A549 (cell line): ENCODE data around the gene TXNIP.

Source experiments
- EP300 ChIP-seq, 2 experiments: fragments of >200 bp; sonication (Bioruptor Twin); formaldehyde crosslinking; IDR thresholded peaks; 2 replicates in 1 of 2; 3 replicates in 1 of 2; pipeline ENCODE4 v1.6.1; 2016 to 2017
- HOXA7 ChIP-seq: fragments of 250-450 bp; sonication (Bioruptor Pico); IDR thresholded peaks from 2 replicates; pipeline ENCODE4 v1.5.0; 2020; ENCODE audit warnings: mild to moderate bottlenecking, moderate library complexity
- HOXB5 ChIP-seq: fragments of 250-450 bp; sonication (Bioruptor Pico); IDR thresholded peaks from 2 replicates; pipeline ENCODE4 v1.5.0; 2020; ENCODE audit warnings: mild to moderate bottlenecking, moderate library complexity
- JUNB ChIP-seq: fragments of >200 bp; sonication (Bioruptor Twin); formaldehyde crosslinking; IDR thresholded peaks from 2 replicates; pipeline ENCODE4 v1.6.1; 2016
- POLR2A ChIP-seq: IDR thresholded peaks from 2 replicates; pipeline ENCODE4 v1.6.1; 2012; ENCODE audit warnings: mild to moderate bottlenecking, low read length
- RCOR1 ChIP-seq: fragments of 150-350 bp; IDR thresholded peaks from 2 replicates; pipeline ENCODE4 v1.6.1; 2014; ENCODE audit warnings: antibody characterized with exemption, low read length, low read depth
- SMC3 ChIP-seq: fragments of >200 bp; sonication (Bioruptor Twin); formaldehyde crosslinking; IDR thresholded peaks from 3 replicates; pipeline ENCODE4 v1.6.1; 2018; ENCODE audit warnings: inconsistent platforms
- TF ChIP-seq, protein P1 (sequence below): IDR thresholded peaks from 2 replicates; pipeline ENCODE4 v1.6.1; 2012
- TF ChIP-seq, protein P2 (sequence below): fragments of >200 bp; sonication (Bioruptor Twin); formaldehyde crosslinking; IDR thresholded peaks from 3 replicates; pipeline ENCODE4 v1.5.1; 2016
- TF ChIP-seq, protein P3 (sequence below): fragments of 450-650 bp; IDR thresholded peaks from 2 replicates; pipeline ENCODE4 v1.6.1; 2014; ENCODE audit warnings: antibody characterized with exemption
- TF ChIP-seq, protein P4 (sequence below): fragments of 200-600 bp; sonication (generic); IDR thresholded peaks from 2 replicates; pipeline ENCODE4 v1.6.1; 2016; ENCODE audit warnings: antibody characterized with exemption, mild to moderate bottlenecking, moderate library complexity
- TF ChIP-seq, protein P5 (sequence below): fragments of >200 bp; sonication (Bioruptor Twin); formaldehyde crosslinking; IDR thresholded peaks from 3 replicates; pipeline ENCODE4 v1.6.1; 2016

DNA sequence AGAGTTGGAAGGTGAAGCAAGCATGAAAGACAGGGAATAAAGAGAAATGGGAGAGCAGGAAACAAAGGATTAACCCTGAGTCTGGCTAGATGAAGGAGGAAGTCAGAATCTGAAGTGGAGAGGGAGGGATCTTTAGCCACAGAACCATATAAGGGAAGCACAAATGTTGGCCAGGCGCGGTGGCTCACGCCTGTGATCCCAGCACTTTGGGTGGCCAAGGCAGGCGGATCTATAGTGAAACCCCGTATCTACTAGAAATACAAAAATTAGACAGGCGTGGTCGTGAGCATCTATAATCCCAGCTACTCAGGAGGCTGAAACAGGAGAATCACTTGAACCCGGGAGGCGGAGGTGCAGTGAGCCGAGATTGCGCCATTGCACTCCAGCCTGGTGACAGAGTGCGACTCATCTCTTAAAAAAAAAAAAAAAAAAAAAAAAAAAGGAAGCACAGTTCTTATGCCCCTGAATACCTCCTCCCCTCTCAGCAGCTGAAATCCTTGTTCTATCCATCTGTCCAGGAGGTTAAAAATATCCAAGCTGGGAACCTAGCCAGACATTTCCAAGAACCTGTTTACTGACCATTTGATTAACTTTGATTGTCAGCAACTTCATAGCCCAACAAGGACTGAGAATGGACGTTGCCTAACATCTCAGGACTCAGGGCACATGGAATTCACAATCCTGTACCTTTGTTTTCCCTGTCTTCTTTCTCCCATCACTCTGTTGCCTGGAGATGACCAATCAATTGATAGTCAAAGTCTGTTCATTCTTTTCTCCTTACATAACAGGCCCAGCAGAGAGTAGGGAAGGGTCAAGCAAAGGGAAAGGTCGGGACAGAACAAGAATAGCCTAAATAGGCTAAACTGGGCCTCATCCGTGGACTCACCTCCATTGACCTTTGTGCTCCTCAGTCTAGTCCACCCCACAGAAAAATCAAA is 10.6 kb downstream of the TXNIP start:
- TF ChIP-seq, protein P1, sequence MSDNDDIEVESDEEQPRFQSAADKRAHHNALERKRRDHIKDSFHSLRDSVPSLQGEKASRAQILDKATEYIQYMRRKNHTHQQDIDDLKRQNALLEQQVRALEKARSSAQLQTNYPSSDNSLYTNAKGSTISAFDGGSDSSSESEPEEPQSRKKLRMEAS, result no peak
- TF ChIP-seq, protein P2, sequence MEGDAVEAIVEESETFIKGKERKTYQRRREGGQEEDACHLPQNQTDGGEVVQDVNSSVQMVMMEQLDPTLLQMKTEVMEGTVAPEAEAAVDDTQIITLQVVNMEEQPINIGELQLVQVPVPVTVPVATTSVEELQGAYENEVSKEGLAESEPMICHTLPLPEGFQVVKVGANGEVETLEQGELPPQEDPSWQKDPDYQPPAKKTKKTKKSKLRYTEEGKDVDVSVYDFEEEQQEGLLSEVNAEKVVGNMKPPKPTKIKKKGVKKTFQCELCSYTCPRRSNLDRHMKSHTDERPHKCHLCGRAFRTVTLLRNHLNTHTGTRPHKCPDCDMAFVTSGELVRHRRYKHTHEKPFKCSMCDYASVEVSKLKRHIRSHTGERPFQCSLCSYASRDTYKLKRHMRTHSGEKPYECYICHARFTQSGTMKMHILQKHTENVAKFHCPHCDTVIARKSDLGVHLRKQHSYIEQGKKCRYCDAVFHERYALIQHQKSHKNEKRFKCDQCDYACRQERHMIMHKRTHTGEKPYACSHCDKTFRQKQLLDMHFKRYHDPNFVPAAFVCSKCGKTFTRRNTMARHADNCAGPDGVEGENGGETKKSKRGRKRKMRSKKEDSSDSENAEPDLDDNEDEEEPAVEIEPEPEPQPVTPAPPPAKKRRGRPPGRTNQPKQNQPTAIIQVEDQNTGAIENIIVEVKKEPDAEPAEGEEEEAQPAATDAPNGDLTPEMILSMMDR, result no peak
- TF ChIP-seq, protein P3, sequence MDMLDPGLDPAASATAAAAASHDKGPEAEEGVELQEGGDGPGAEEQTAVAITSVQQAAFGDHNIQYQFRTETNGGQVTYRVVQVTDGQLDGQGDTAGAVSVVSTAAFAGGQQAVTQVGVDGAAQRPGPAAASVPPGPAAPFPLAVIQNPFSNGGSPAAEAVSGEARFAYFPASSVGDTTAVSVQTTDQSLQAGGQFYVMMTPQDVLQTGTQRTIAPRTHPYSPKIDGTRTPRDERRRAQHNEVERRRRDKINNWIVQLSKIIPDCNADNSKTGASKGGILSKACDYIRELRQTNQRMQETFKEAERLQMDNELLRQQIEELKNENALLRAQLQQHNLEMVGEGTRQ, result no peak
- TF ChIP-seq HOXA7 (CRISPR knock-in tag) (no peak), RCOR1 (no peak), SMC3 (no peak), EP300 (IDR thresholded peaks at IDR 0.05) (no peak), JUNB (no peak), POLR2A (no peak), HOXB5 (CRISPR knock-in tag) (no peak)
- TF ChIP-seq, protein P4, sequence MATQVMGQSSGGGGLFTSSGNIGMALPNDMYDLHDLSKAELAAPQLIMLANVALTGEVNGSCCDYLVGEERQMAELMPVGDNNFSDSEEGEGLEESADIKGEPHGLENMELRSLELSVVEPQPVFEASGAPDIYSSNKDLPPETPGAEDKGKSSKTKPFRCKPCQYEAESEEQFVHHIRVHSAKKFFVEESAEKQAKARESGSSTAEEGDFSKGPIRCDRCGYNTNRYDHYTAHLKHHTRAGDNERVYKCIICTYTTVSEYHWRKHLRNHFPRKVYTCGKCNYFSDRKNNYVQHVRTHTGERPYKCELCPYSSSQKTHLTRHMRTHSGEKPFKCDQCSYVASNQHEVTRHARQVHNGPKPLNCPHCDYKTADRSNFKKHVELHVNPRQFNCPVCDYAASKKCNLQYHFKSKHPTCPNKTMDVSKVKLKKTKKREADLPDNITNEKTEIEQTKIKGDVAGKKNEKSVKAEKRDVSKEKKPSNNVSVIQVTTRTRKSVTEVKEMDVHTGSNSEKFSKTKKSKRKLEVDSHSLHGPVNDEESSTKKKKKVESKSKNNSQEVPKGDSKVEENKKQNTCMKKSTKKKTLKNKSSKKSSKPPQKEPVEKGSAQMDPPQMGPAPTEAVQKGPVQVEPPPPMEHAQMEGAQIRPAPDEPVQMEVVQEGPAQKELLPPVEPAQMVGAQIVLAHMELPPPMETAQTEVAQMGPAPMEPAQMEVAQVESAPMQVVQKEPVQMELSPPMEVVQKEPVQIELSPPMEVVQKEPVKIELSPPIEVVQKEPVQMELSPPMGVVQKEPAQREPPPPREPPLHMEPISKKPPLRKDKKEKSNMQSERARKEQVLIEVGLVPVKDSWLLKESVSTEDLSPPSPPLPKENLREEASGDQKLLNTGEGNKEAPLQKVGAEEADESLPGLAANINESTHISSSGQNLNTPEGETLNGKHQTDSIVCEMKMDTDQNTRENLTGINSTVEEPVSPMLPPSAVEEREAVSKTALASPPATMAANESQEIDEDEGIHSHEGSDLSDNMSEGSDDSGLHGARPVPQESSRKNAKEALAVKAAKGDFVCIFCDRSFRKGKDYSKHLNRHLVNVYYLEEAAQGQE, result no peak
- TF ChIP-seq, protein P5, sequence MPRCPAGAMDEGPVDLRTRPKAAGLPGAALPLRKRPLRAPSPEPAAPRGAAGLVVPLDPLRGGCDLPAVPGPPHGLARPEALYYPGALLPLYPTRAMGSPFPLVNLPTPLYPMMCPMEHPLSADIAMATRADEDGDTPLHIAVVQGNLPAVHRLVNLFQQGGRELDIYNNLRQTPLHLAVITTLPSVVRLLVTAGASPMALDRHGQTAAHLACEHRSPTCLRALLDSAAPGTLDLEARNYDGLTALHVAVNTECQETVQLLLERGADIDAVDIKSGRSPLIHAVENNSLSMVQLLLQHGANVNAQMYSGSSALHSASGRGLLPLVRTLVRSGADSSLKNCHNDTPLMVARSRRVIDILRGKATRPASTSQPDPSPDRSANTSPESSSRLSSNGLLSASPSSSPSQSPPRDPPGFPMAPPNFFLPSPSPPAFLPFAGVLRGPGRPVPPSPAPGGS, result no peak
